ENCODE results near the gene DPH2. TPM values are rescaled to one million over a fixed set of nuclear protein-coding genes. Genes with fewer than 3 reads are reported as not detected.
A peak's percentile ranks its signal among the peaks of the same experiment; 100 is the strongest.

Gene DPH2
- total and polyA plus RNA-seq, 10 of the 15 experiments (the other 5 are each of a cell fraction or from before 2014, with no cell fraction given) = 13.1 to 82.9 (median 52.0) TPM

- TF ChIP-seq E4F1 (IDR thresholded peaks at IDR 0.05; ENCODE audit: borderline replicate concordance, partially characterized antibody) = peak; percentile 91
Observed at GRCh38 chr1:43946236-43947060, 23.4 kb upstream of the DPH2 start, which contains the start of gene IPO13 (continued).

- BruUV-seq (replicated peaks) = TSS peak; percentile 79
- H3K9ac ChIP-seq (ENCODE audit: control insufficient read depth, insufficient read depth, low read length) = peak overlapping the region; percentile 85
- in situ Hi-C loops (cut with MboI) = no loop called here
- intact Hi-C loops (cut with micrococcal nuclease; ENCODE audit: unreplicated experiment) = loop anchor here (2.0 to 5.0 kb wide), 4 partner anchors 28 to 296 kb away; partner anchors contain the start of genes ATP6V0B, KDM4A and ST3GAL3
- RAD21 ChIA-PET (ENCODE audit: unreplicated experiment) = interaction anchor here (0.9 to 5.8 kb wide), 6 partner anchors 12 to 297 kb away, joined by 4 to 78 read pairs (median 11); partner anchors contain the start of genes ARTN, ATP6V0B and KDM4A
- CTCF ChIA-PET = interaction anchor here (0.6 to 10.4 kb wide), 10 partner anchors 14 to 296 kb away, joined by 3 to 167 read pairs (median 4); partner anchors contain the start of genes ARTN and DPH2
- WGBS (ENCODE audit: insufficient coverage, insufficient replicate concordance, low lambda C conversion rate, missing lambda C conversion rate) = 1% methylated on average over 27 of the region's 27 CpGs
- no peaks in the 10 kb centered on the region for H3K27me3 ChIP-seq (replicated peaks in 1 of 2; ENCODE audit: control insufficient read depth in 2 of 2, insufficient read depth in 2 of 2, low read length in 1 of 2)
- H3K79me2 ChIP-seq (ENCODE audit: control insufficient read depth, insufficient read depth, low read length) = peaks cover 23% of the 10 kb centered on the region
- peak overlapping the region; percentile 98 for H3K4me2 ChIP-seq (ENCODE audit: control insufficient read depth, insufficient read depth)
- no peaks in the 10 kb centered on the region for H3K9me3 ChIP-seq (replicated peaks; ENCODE audit: control insufficient read depth, insufficient read depth, low read length)
- H3K27ac ChIP-seq (ENCODE audit: control insufficient read depth, insufficient read depth) = peak overlapping the region; percentile 93
- ATAC-seq (no peak), FAIRE-seq (peak; percentile 23), DNase-seq (ENCODE audit: low read depth, low spot score) (no peak)
- peak overlapping the region; percentile 94 for H3K4me3 ChIP-seq
- SMC1A ChIA-PET (ENCODE audit: uncharacterized antibody, unreplicated experiment) = interaction anchor here (0.5 to 7.2 kb wide), 5 partner anchors 13 to 296 kb away, joined by 3 to 100 read pairs (median 7); partner anchors contain the start of gene ARTN
- peaks cover 10% of the 10 kb centered on the region for H3K4me1 ChIP-seq (ENCODE audit: control insufficient read depth, insufficient read depth, low read length)
- POLR2A ChIA-PET = interaction anchor here (0.6 to 3.4 kb wide), 5 partner anchors 23 to 548 kb away, joined by 3 to 18 read pairs (median 4); partner anchors contain the start of gene ATP6V0B
- H3K36me3 ChIP-seq (ENCODE audit: control insufficient read depth in 2 of 2, insufficient read depth in 2 of 2, low read length in 1 of 2) = 0 out of 4 replicates have a peak, but pooled peaks cover 0 to 4% of the 10 kb centered on the region in 2 experiments
- H2AFZ ChIP-seq (ENCODE audit: control insufficient read depth, low read depth, low read length) = peak overlapping the region; percentile 99
- H4K20me1 ChIP-seq (ENCODE audit: control insufficient read depth, insufficient read depth) = no peaks in the 10 kb centered on the region
- TF ChIP-seq ZNF592 (IDR thresholded peaks at IDR 0.05) = no peak
- TF ChIP-seq DPF2 (IDR thresholded peaks at IDR 0.05) = no peak
- TF ChIP-seq RFX5 (IDR thresholded peaks at IDR 0.05; ENCODE audit: low read depth, low read length) = no peak
- peak in 1 of 2 experiments; percentile 16; a peak in 1 of 4 replicates for TF ChIP-seq BHLHE40 (IDR thresholded peaks at IDR 0.05; ENCODE audit: borderline replicate concordance in 1 of 2, low read depth in 2 of 2, low read length in 1 of 2)
- no peak for TF ChIP-seq SKIL (IDR thresholded peaks at IDR 0.05; ENCODE audit: low read depth, poor library complexity, severe bottlenecking)
- TF ChIP-seq ATF7 (IDR thresholded peaks at IDR 0.05; ENCODE audit: low read depth) = no peak
- peak; percentile 0; the same call in 1 of the 2 replicates for TF ChIP-seq PML (IDR thresholded peaks at IDR 0.05; ENCODE audit: low read length)
- TF ChIP-seq POLR2AphosphoS5 (IDR thresholded peaks at IDR 0.05; ENCODE audit: low read length) = no peak
Observed at GRCh38 chr1:43947061-43947873, 22.5 kb upstream of the DPH2 start.

Measured in GM12878 (cell line).